ENCODE data around the gene WASF2. TPM values are rescaled to one million over a fixed set of nuclear protein-coding genes. Genes with fewer than 3 reads are reported as not detected.

WASF2 gene
- total RNA-seq, 1 experiment from 2014 or later, result 65.9 TPM

DNA sequence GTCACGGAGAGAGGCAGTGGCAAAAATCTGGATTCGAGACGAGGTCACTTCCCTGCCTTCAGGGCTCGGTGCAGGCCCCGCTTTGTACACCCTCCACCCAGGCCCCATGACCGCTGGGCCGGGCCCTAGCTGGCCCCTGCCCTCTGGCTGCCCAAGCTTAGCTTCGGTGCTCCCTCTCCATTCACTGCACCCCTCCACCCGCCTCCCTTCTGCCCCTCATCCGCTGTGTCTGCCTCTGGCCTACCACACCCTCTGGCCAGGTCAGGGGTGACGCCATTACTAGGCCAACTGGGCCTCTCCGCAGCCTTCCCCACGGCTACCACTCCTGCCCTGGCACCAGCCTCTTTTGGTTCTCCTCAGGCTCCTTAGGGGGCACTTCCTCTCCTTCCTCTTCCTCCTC is 106.3 kb downstream of the WASF2 start:
- Histone ChIP-seq H4K8ac (replicated peaks; ENCODE audit: insufficient read length, low read depth, low read length) (no peak overlapping the region), H3K4me1 (ENCODE audit: insufficient read depth, low read length) (no peaks in the 10 kb centered on the region), H3K4ac (ENCODE audit: low read depth, low read length) (no peak overlapping the region), H2BK5ac (ENCODE audit: insufficient read length, low read length) (no peak overlapping the region), H2BK120ac (ENCODE audit: low read depth, low read length, poor library complexity, severe bottlenecking) (no peak overlapping the region), H3K27me3 (ENCODE audit: insufficient read depth, low read length) (no peaks in the 10 kb centered on the region), H3K18ac (ENCODE audit: insufficient read length, low read depth, low read length) (no peak overlapping the region), H3K79me2 (ENCODE audit: insufficient read depth, low read length) (no peaks in the 10 kb centered on the region), H4K91ac (ENCODE audit: insufficient read length, low read depth, low read length) (no peak overlapping the region), H2AFZ (ENCODE audit: low read length) (no peak overlapping the region), H4K20me1 (ENCODE audit: control insufficient read depth, insufficient read depth, insufficient read length) (no peaks in the 10 kb centered on the region), H3T11ph (ENCODE audit: low read length) (no peak overlapping the region), H2AK5ac (ENCODE audit: insufficient read length, low read length) (no peak overlapping the region), H2BK20ac (ENCODE audit: low read depth, low read length, poor library complexity, severe bottlenecking) (no peak overlapping the region), H3K9ac (ENCODE audit: extremely low read depth, insufficient read length, low read length) (no peak overlapping the region), H3K27ac (ENCODE audit: insufficient read length, low read depth, low read length) (no peak overlapping the region), H3K4me2 (ENCODE audit: insufficient read depth, insufficient read length, low read length) (peak overlapping the region; percentile 57), H4K5ac (ENCODE audit: insufficient read length, low read depth, low read length) (no peak overlapping the region), H2BK15ac (ENCODE audit: low read depth, low read length) (no peak overlapping the region), H3K23me2 (ENCODE audit: insufficient read length, low read depth, low read length, poor library complexity, severe bottlenecking) (peaks cover 6% of the 10 kb centered on the region), H3K23ac (ENCODE audit: insufficient read length, low read depth, low read length) (no peak overlapping the region), H3K56ac (ENCODE audit: insufficient read length, low read depth, low read length) (no peak overlapping the region), H3K79me1 (ENCODE audit: insufficient read depth, low read depth, low read length, poor library complexity, severe bottlenecking) (no peaks in the 10 kb centered on the region), H2BK12ac (ENCODE audit: insufficient read length, low read depth, low read length) (no peak overlapping the region), H3K14ac (ENCODE audit: insufficient read depth, low read length) (no peak overlapping the region; the same call in 1 of the 2 replicates), H3K9me3 (ENCODE audit: control insufficient read depth, low read depth, low read length) (no peaks in the 10 kb centered on the region)
- Mint-ChIP-seq H3K27ac (no peak overlapping the region; a peak in 1 of 7 replicates), H3K36me3 (ENCODE audit: insufficient read depth in 1 of 3, low read depth in 3 of 3) (no peaks in the 10 kb centered on the region; a peak in 1 of 7 replicates), H3K4me1 (peaks cover 8 to 12% of the 10 kb centered on the region in 2 experiments), H3K9me3 (no peaks in the 10 kb centered on the region; a peak in 2 of 5 replicates), H3K4me3 (peak overlapping the region in 1 of 2 experiments; percentile 64; a peak in 2 of 5 replicates), H3K27me3 (ENCODE audit: low read depth) (peaks cover 27% of the 10 kb centered on the region)
- WGBS (ENCODE audit: extremely low coverage, insufficient read length, low lambda C conversion rate), result no CpG with 5 or more reads among the region's 13 CpGs
- TF ChIP-seq, protein P1, sequence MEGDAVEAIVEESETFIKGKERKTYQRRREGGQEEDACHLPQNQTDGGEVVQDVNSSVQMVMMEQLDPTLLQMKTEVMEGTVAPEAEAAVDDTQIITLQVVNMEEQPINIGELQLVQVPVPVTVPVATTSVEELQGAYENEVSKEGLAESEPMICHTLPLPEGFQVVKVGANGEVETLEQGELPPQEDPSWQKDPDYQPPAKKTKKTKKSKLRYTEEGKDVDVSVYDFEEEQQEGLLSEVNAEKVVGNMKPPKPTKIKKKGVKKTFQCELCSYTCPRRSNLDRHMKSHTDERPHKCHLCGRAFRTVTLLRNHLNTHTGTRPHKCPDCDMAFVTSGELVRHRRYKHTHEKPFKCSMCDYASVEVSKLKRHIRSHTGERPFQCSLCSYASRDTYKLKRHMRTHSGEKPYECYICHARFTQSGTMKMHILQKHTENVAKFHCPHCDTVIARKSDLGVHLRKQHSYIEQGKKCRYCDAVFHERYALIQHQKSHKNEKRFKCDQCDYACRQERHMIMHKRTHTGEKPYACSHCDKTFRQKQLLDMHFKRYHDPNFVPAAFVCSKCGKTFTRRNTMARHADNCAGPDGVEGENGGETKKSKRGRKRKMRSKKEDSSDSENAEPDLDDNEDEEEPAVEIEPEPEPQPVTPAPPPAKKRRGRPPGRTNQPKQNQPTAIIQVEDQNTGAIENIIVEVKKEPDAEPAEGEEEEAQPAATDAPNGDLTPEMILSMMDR (conservative IDR thresholded peaks at IDR 0.05), result no peak
- no peak for DNase-seq
